Heart right ventricle (tissue), 16 donors: Measurements from ENCODE around the gene SRCAP. TPM values are rescaled to one million over a fixed set of nuclear protein-coding genes. Genes with fewer than 3 reads are reported as not detected.

Experiments
- ATAC-seq, 8 donors: fragments of 200-7000 bp; cut with Tn5 transposase; one replicate each; pipeline ENCODE4 v1.9.1; 2020; ENCODE audit warnings: mild to moderate bottlenecking in 8 of 8, moderate library complexity in 8 of 8, moderate number of reproducible peaks in 1 of 8
- DNase-seq, 2 donors: peaks; one replicate each; pipeline ENCODE4 v3.0.0-alpha.2; 2020
- H3K27ac ChIP-seq, 10 donors: fragments of 200-600 bp; sonication (generic) in 2 of 10; one replicate each; pipeline versions ENCODE4 v1.5.0 to v1.8.0; 2020 to 2022; ENCODE audit warnings: mild to moderate bottlenecking in 3 of 10
- H3K27me3 ChIP-seq, 7 donors: fragments of 200-600 bp; one replicate each; pipeline ENCODE4 v1.8.0; 2021 to 2022; ENCODE audit warnings: mild to moderate bottlenecking in 2 of 7
- H3K36me3 ChIP-seq, 9 donors: fragments of 200-600 bp; sonication (generic) in 1 of 9; one replicate each; pipeline versions ENCODE4 v1.5.0 to v1.8.0; 2020 to 2022; ENCODE audit warnings: mild to moderate bottlenecking in 2 of 9
- H3K4me1 ChIP-seq, 9 donors: fragments of 200-600 bp; sonication (generic) in 1 of 9; one replicate each; pipeline versions ENCODE4 v1.5.0 to v1.8.0; 2020 to 2022; ENCODE audit warnings: mild to moderate bottlenecking in 4 of 9
- H3K4me3 ChIP-seq, 10 donors: fragments of 200-600 bp; sonication (generic) in 2 of 10; one replicate each; pipeline versions ENCODE4 v1.5.0 to v1.8.0; 2020 to 2022; ENCODE audit warnings: mild to moderate bottlenecking in 7 of 10, moderate library complexity in 2 of 10
- H3K9me3 ChIP-seq, 11 donors: fragments of 200-600 bp in 10 of 11; sonication (generic) in 2 of 11; one replicate each; pipeline versions ENCODE4 v1.5.0 to v1.8.0; 2013 to 2022; ENCODE audit warnings: mild to moderate bottlenecking in 2 of 11, control low read depth in 1 of 11, moderate library complexity in 1 of 11
- WGBS, 2 donors: extraction: QIAGEN DNeasy Blood & Tissue Kit; methylation state at CpG; one replicate each; pipeline ENCODE4 v1.1.7; 2013; ENCODE audit warnings: inconsistent platforms in 1 of 2; 5-methylcytosine and 5-hydroxymethylcytosine counted together
- intact Hi-C, 10 donors: fragments of 100-400 bp; cut with DNase I; formaldehyde crosslinking; loops; one replicate each; pipeline versions ENCODE4 v1.11.1 to v1.14.2; 2022
- polyA plus RNA-seq, 2 donors: library from polyadenylated mRNA; stranded (reverse); fragments of 200-250 nt; gene quantifications; one replicate each; pipeline ENCODE4 v1.2.3, GENCODE V29; 2013
- total RNA-seq, 10 donors: library from RNA; stranded (reverse); fragmentation: NEBNext Ultra II Directional in 3 of 10; extraction: Animal tissue kit (Norgen Biotek cat#: 25700) in 3 of 10; gene quantifications; one replicate each; pipeline versions ENCODE4 v1.2.1 to v1.2.4, GENCODE V29; 2021 to 2023
- TF ChIP-seq, protein P1 (sequence below), 9 donors: fragments of 200-600 bp; sonication (generic) in 2 of 9; IDR thresholded peaks; one replicate each; pipeline versions ENCODE4 v1.5.0 to v1.8.0; 2021 to 2022; ENCODE audit warnings: antibody characterized with exemption in 9 of 9, mild to moderate bottlenecking in 5 of 9, moderate library complexity in 1 of 9
- donor health status: Arrhythmogenic right ventricular cardiomyopathy.
- donor health status: ischemic (EF 13 %, LVEDD 7.1; RV severe dilation, severe dysfunction).
- donor health status: healthy with polysubstance abuse.
- donor health status: DM: no; HTN: yes; CAD: no.
- donor health status: DM: no; HTN: no; CAD: no.
- donor health status: ischemic (EF 25% LVEDD 6.9; RV normal size, moderate dysfunction).
- donor health status: ischemic (EF 25% LVEDD 5.7; RV mildly dilated, moderate dysfunction).
- donor health status: healthy.
- donor health status: DM: yes; HTN: yes; CAD: no.
- donor health status: Ischemic cardiomyopathy.
- donor health status: ischemic (EF 35%, LVEDD 5.7; RV mildly dilated, moderate dysfunction).
- donor health status: nonischemic (EF 11% LVEDD 7.7; RV severe dilation, severe dysfunction).
- donor health status: DM: yes; HTN: yes; CAD: no.
- donor health status: PGD.
- donor health status: ischemic (EF 29% LVEDD 5.4; RV normal size, mild dysfunction).
- donor health status: nonischemic (EF 23%, LVEDD 6.1; RV moderate dilation, normal function).

The SRCAP gene
- total and polyA plus RNA-seq, 12 donors, result 2.6 to 60.6 (median 45.4) TPM

DNA sequence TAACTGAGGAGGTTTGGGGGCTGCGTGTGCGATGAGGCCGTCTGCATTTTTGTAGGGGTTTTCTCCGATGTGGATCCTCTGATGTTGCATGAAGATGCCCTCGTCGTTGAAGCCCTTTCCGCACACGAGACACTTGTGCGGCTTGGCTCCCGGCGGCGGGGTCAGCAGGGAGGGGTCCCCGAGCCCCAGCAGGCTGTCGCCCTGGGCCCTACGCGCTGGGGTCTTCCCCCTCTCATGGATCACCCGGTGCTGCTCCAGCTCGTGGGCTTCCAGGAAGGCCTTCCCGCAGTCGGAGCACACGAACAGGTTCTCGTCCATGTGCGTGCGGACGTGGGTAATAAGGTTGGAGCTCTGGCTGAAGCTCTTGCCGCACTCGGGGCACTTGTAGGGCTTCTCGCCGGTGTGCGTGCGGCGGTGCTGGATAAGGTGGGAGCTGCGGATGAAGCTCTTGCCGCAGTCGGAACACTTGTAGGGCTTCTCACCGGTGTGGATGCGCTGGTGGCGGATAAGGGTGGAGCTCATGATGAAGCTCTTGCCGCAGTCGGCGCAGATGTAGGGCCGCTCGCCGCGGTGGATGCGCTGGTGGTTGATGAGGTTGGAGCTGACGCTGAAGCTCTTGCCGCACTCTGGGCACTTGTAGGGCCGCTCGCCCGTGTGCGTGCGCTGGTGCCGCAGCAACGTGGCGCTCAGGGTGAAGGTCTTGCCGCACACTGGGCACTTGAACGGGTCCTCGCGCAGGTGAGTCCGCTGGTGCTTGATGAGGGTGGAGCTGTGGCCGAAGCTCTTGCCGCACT is 83.7 kb downstream of the SRCAP start:
- no peak for ATAC-seq
- Histone ChIP-seq H3K27me3 (no peaks in the 10 kb centered on the region), H3K4me3 (no peak overlapping the region), H3K9me3 (no peaks in the 10 kb centered on the region), H3K27ac (no peak overlapping the region), H3K4me1 (peaks cover 5 to 32% (median 18%) of the 10 kb centered on the region in 9 donors), H3K36me3 (peaks cover 0 to 43% (median 16%) of the 10 kb centered on the region in 9 donors)
- DNase-seq, result no peak
- TF ChIP-seq, protein P1, sequence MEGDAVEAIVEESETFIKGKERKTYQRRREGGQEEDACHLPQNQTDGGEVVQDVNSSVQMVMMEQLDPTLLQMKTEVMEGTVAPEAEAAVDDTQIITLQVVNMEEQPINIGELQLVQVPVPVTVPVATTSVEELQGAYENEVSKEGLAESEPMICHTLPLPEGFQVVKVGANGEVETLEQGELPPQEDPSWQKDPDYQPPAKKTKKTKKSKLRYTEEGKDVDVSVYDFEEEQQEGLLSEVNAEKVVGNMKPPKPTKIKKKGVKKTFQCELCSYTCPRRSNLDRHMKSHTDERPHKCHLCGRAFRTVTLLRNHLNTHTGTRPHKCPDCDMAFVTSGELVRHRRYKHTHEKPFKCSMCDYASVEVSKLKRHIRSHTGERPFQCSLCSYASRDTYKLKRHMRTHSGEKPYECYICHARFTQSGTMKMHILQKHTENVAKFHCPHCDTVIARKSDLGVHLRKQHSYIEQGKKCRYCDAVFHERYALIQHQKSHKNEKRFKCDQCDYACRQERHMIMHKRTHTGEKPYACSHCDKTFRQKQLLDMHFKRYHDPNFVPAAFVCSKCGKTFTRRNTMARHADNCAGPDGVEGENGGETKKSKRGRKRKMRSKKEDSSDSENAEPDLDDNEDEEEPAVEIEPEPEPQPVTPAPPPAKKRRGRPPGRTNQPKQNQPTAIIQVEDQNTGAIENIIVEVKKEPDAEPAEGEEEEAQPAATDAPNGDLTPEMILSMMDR (IDR thresholded peaks at IDR 0.05), result no peak
- 95 to 96% methylated on average over 63 of the region's 63 CpGs for WGBS, 2 donors
- intact Hi-C loops, result no loop called here

DNA sequence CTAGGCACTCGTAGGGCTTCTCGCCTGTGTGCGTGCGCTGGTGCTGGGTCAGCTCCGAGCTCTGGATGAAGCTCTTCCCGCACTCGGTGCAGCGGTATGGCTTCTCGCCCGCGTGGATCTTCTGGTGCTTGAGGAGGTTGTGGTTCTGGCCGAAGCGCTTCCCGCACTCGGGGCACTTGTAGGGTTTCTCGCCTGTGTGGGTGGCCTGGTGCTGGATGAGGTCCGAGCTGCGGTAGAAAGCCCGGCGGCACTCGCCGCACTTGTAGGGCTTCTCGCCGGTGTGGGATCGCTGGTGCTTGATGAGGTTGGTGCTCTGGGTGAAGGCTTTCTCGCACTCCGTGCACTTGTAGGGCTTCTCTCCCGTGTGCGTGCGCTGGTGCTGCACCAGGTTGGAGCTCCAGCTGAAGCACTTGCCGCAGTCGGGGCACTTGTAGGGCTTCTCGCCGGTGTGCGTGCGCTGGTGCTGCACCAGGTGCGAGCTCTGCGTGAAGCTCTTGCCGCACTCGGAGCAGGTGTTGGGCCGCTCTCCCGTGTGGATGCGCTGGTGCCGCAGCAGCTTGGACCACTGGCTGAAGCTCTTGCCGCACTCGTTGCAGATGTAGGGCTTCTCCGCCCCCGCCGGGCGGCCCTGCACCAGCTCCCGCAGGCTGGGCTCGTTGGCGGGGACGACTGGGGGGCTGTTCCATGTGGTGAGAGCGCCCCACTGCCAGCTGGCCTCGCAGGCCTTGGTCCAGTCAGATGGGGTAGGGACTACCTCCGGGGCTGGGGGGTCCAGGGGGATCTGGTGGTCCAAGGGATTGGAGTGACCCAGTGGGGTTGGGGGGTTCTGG is 84.5 kb downstream of the SRCAP start:
- H3K27me3 ChIP-seq, result no peaks in the 10 kb centered on the region
- ATAC-seq (no peak), DNase-seq (no peak)
- TF ChIP-seq, protein P1 (IDR thresholded peaks at IDR 0.05), result no peak
- H3K36me3 ChIP-seq, result peaks cover 0 to 43% (median 16%) of the 10 kb centered on the region in 9 donors
- no peaks in the 10 kb centered on the region for H3K9me3 ChIP-seq
- H3K4me3 ChIP-seq, result no peak overlapping the region
- 94% methylated on average over 57 of the region's 57 CpGs for WGBS, 2 donors
- no peak overlapping the region for H3K27ac ChIP-seq
- peaks cover 10 to 29% (median 24%) of the 10 kb centered on the region in 9 donors for H3K4me1 ChIP-seq
- intact Hi-C loops, result no loop called here

DNA sequence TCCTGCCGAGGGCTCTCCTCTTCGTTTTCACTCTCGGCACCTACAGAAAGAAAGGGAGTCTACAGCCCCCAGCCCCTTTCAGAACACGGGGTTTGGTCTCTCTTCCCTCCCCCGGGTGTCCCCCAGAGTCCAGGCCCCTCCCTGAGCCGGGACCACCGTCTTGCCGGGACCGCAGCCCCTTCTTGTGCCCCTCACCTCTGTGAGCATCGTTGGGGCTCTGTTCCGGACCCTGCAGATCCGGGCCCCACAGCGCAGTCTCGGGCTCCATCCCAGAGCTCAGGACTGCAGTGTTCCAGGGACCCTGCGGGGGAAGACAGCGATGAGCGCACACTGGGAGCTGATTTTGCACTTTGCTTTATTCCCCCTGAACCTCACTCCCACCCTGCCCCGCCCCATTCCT is 85.2 kb downstream of the SRCAP start:
- Histone ChIP-seq H3K9me3 (no peaks in the 10 kb centered on the region), H3K4me3 (no peak overlapping the region), H3K27me3 (no peaks in the 10 kb centered on the region), H3K36me3 (peaks cover 0 to 43% (median 16%) of the 10 kb centered on the region in 9 donors), H3K4me1 (peaks cover 10 to 28% (median 24%) of the 10 kb centered on the region in 9 donors), H3K27ac (no peak overlapping the region)
- TF ChIP-seq, protein P1 (IDR thresholded peaks at IDR 0.05), result no peak
- DNase-seq, result no peak
- no peak for ATAC-seq
- intact Hi-C loops, result no loop called here
- WGBS, 2 donors, result 90% methylated on average over 17 to 18 of the region's 18 CpGs
